Renal cortical epithelial cell (primary cell): ENCODE measurements around the gene STS. TPM values are rescaled to one million over a fixed set of nuclear protein-coding genes. Genes with fewer than 3 reads are reported as not detected.
"Not testable (repeated sequence)": the region's sequence is repeated elsewhere in the genome, so short reads cannot be mapped to it uniquely, and the experiment has no call there.

Source experiments
- DNase-seq: peaks from one replicate; pipeline ENCODE4 v3.0.0-alpha.2; 2011; ENCODE audit warnings: low read depth
- total RNA-seq: library from RNA; depleted of rRNA; stranded (reverse); fragments of >200 nt; gene quantifications from 2 replicates; pipeline ENCODE4 v1.2.3, GENCODE V29; 2014

The STS gene
- total RNA-seq, 1 donor from 2014 or later, result 29.1 TPM

- not testable (repeated sequence) for DNase-seq
Measured at GRCh38 chrX:7178859-7179258, 31.3 kb downstream of the STS start.

- no peak for DNase-seq
Measured at GRCh38 chrX:7179446-7179845, 31.9 kb downstream of the STS start.

GRCh38 chrX:7184816-7185215 lies 37.3 kb downstream of the STS start:
- no peak for DNase-seq

- DNase-seq, result no peak
Measured at GRCh38 chrX:7188672-7189071, 41.2 kb downstream of the STS start.

GRCh38 chrX:7190157-7190556 lies 42.6 kb downstream of the STS start:
- no peak for DNase-seq

- no peak for DNase-seq
Measured at GRCh38 chrX:7191681-7192110, 44.2 kb downstream of the STS start.

GRCh38 chrX:7192871-7193270 lies 45.4 kb downstream of the STS start:
- no peak for DNase-seq

- DNase-seq, result no peak
Measured at GRCh38 chrX:7194606-7195005, 47.1 kb downstream of the STS start.

Other genes with a start within 250 kb of the STS start
- gene PUDP, start 441 bp downstream of the STS start, total RNA-seq, result 5.4 and 33.4 TPM in 2 replicates